SK-N-SH (cell line): ENCODE results near the gene CDK18.

Experiments
- FOXM1 ChIP-seq: IDR thresholded peaks from 2 replicates; pipeline ENCODE4 v1.4.0; 2012; ENCODE audit warnings: low read depth, mild to moderate bottlenecking
- GABPA ChIP-seq: IDR thresholded peaks from 2 replicates; pipeline ENCODE4 v1.4.0; 2012; ENCODE audit warnings: low read depth, mild to moderate bottlenecking
- JUND ChIP-seq: IDR thresholded peaks from 2 replicates; pipeline ENCODE4 v1.4.0; 2012
- POLR2AphosphoS5 ChIP-seq: IDR thresholded peaks from 2 replicates; pipeline ENCODE4 v1.6.1; 2012; ENCODE audit warnings: low read depth, low read length
- RAD21 ChIP-seq: IDR thresholded peaks from 2 replicates; pipeline ENCODE4 v1.6.1; 2012; ENCODE audit warnings: mild to moderate bottlenecking, low read length
- RFX5 ChIP-seq: IDR thresholded peaks from 2 replicates; pipeline ENCODE4 v1.6.1; 2012; ENCODE audit warnings: mild to moderate bottlenecking, improper control_type of control experiment, low read length
- TF ChIP-seq, protein P1 (sequence below): fragments of 200-600 bp; sonication (generic); IDR thresholded peaks from 2 replicates; pipeline ENCODE4 v1.6.1; 2017; ENCODE audit warnings: antibody characterized with exemption, mild to moderate bottlenecking, moderate library complexity

DNA sequence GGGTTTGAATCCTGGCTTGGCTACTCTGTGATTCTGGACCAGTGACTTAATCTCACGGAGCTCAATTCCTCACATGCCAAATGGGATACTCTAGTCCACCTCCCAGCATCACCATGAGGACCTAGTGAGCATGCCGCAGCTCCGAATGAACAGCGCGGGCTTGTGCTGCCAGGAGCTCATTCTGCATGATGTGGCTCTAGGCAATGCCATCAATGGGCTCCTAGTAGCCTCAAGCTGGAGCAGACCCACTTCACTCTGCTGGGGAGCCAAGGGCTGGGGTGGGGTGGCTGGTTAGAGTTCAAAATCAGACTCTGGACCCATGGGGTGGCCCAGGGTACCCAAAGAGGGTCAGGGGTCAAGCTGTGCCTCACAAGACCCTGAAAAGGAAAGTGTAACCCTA is 41.5 kb downstream of the CDK18 start:
- TF ChIP-seq, protein P1, sequence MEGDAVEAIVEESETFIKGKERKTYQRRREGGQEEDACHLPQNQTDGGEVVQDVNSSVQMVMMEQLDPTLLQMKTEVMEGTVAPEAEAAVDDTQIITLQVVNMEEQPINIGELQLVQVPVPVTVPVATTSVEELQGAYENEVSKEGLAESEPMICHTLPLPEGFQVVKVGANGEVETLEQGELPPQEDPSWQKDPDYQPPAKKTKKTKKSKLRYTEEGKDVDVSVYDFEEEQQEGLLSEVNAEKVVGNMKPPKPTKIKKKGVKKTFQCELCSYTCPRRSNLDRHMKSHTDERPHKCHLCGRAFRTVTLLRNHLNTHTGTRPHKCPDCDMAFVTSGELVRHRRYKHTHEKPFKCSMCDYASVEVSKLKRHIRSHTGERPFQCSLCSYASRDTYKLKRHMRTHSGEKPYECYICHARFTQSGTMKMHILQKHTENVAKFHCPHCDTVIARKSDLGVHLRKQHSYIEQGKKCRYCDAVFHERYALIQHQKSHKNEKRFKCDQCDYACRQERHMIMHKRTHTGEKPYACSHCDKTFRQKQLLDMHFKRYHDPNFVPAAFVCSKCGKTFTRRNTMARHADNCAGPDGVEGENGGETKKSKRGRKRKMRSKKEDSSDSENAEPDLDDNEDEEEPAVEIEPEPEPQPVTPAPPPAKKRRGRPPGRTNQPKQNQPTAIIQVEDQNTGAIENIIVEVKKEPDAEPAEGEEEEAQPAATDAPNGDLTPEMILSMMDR: no peak
- TF ChIP-seq FOXM1: no peak
- TF ChIP-seq RFX5: no peak
- TF ChIP-seq POLR2AphosphoS5: no peak
- no peak for TF ChIP-seq RAD21
- TF ChIP-seq JUND: no peak
- TF ChIP-seq GABPA: no peak
